Mesenchymal stem cell (in vitro differentiated cells and primary cell): ENCODE results near the gene PLXDC1.

Experiments used
- DNase-seq: peaks from one replicate; pipeline ENCODE4 v3.0.0-alpha.2; 2013
- H2AFZ ChIP-seq: one replicate; pipeline ENCODE4 v1.6.1; 2013; ENCODE audit warnings: low read depth, mild to moderate bottlenecking, control low read depth, inconsistent platforms, low read length, moderate library complexity
- H2AK5ac ChIP-seq: 2 replicates; pipeline ENCODE4 v1.6.1; 2013; ENCODE audit warnings: low read length, moderate library complexity, mild to moderate bottlenecking, inconsistent platforms; ENCODE audit not compliant: severe bottlenecking
- H2BK120ac ChIP-seq: one replicate; pipeline ENCODE4 v1.6.1; 2013; ENCODE audit warnings: low read depth, mild to moderate bottlenecking, inconsistent platforms, low read length, moderate library complexity
- H2BK12ac ChIP-seq, 2 experiments: one replicate each; pipeline ENCODE4 v1.6.1; 2013; ENCODE audit warnings: inconsistent platforms in 2 of 2, low read length in 2 of 2, mild to moderate bottlenecking in 2 of 2, moderate library complexity in 2 of 2, control low read depth in 1 of 2
- H2BK15ac ChIP-seq: one replicate; pipeline ENCODE4 v1.6.1; 2013; ENCODE audit warnings: mild to moderate bottlenecking, low read depth, inconsistent platforms; ENCODE audit not compliant: poor library complexity, severe bottlenecking
- H2BK5ac ChIP-seq: 2 replicates; pipeline ENCODE4 v1.6.1; 2013; ENCODE audit warnings: low read depth, mild to moderate bottlenecking, low read length, control low read depth, inconsistent platforms; ENCODE audit not compliant: poor library complexity, severe bottlenecking
- H3K14ac ChIP-seq, 2 experiments: one replicate each; pipeline ENCODE4 v1.6.1; 2013; ENCODE audit warnings: inconsistent platforms in 2 of 2, low read length in 2 of 2, control low read depth in 1 of 2, mild to moderate bottlenecking in 1 of 2, moderate library complexity in 1 of 2
- H3K18ac ChIP-seq, 2 experiments: one replicate each; pipeline ENCODE4 v1.6.1; 2013; ENCODE audit warnings: inconsistent platforms in 2 of 2, low read length in 2 of 2, control low read depth in 1 of 2, low read depth in 1 of 2, mild to moderate bottlenecking in 1 of 2
- H3K23ac ChIP-seq, 2 experiments: one replicate each; pipeline ENCODE4 v1.6.1; 2013; ENCODE audit warnings: inconsistent platforms in 2 of 2, low read length in 2 of 2, mild to moderate bottlenecking in 2 of 2, moderate library complexity in 2 of 2, control low read depth in 1 of 2
- H3K27ac ChIP-seq: 2 replicates; pipeline ENCODE4 v1.5.1; 2013; ENCODE audit warnings: mild to moderate bottlenecking, moderate library complexity, low read length, control low read depth, inconsistent platforms; ENCODE audit not compliant: poor library complexity, severe bottlenecking
- H3K27me3 ChIP-seq, 2 experiments: 2 replicates each; pipeline versions ENCODE4 v1.6.1 to v1.7.0; 2013; ENCODE audit warnings: low read length in 2 of 2, mild to moderate bottlenecking in 2 of 2, moderate library complexity in 2 of 2, control low read depth in 1 of 2, inconsistent platforms in 1 of 2; ENCODE audit not compliant: control insufficient read depth in 1 of 2, insufficient read depth in 1 of 2
- H3K36me3 ChIP-seq, 2 experiments: 2 replicates each; pipeline versions ENCODE4 v1.6.1 to v1.7.0; 2013; ENCODE audit warnings: low read length in 2 of 2, control low read depth in 1 of 2, inconsistent platforms in 1 of 2, low read depth in 1 of 2, mild to moderate bottlenecking in 1 of 2; ENCODE audit not compliant: insufficient read depth in 2 of 2, control insufficient read depth in 1 of 2
- H3K4ac ChIP-seq, 2 experiments: one replicate each; pipeline ENCODE4 v1.6.1; 2013; ENCODE audit warnings: inconsistent platforms in 2 of 2, low read length in 2 of 2, mild to moderate bottlenecking in 2 of 2, moderate library complexity in 2 of 2, control low read depth in 1 of 2, low read depth in 1 of 2
- H3K4me1 ChIP-seq: 2 replicates; pipeline ENCODE4 v1.6.1; 2013; ENCODE audit warnings: low read depth, low read length, control low read depth; ENCODE audit not compliant: control insufficient read depth, insufficient read depth
- H3K4me2 ChIP-seq: 2 replicates; pipeline ENCODE4 v1.6.1; 2013; ENCODE audit warnings: low read length, mild to moderate bottlenecking, inconsistent platforms; ENCODE audit not compliant: poor library complexity, severe bottlenecking
- H3K4me3 ChIP-seq, 2 experiments: 2 replicates each; pipeline versions ENCODE4 v1.5.1 to v1.7.0; 2013; ENCODE audit warnings: low read length in 2 of 2, mild to moderate bottlenecking in 2 of 2, control low read depth in 1 of 2, low read depth in 1 of 2; ENCODE audit not compliant: insufficient read depth in 1 of 2
- H3K79me1 ChIP-seq: replicated peaks from 2 replicates; pipeline ENCODE4 v1.6.1; 2013; ENCODE audit warnings: mild to moderate bottlenecking, control low read depth, low read length, inconsistent platforms; ENCODE audit not compliant: poor library complexity, severe bottlenecking
- H3K9ac ChIP-seq: 2 replicates; pipeline ENCODE4 v1.7.0; 2013; ENCODE audit warnings: mild to moderate bottlenecking, low read length, moderate library complexity
- H3K9me3 ChIP-seq: 2 replicates; pipeline ENCODE4 v1.7.0; 2013; ENCODE audit warnings: mild to moderate bottlenecking, low read length; ENCODE audit not compliant: control insufficient read depth
- H4K8ac ChIP-seq: one replicate; pipeline ENCODE4 v1.6.1; 2013; ENCODE audit warnings: inconsistent platforms, mild to moderate bottlenecking, low read length, moderate library complexity
- H4K91ac ChIP-seq: one replicate; pipeline ENCODE4 v1.6.1; 2013; ENCODE audit warnings: mild to moderate bottlenecking, low read length, inconsistent platforms
- WGBS: methylation state at CpG from one replicate; pipeline ENCODE4 v1.1.7; 2013; ENCODE audit warnings: mixed read lengths; 5-methylcytosine and 5-hydroxymethylcytosine counted together

The PLXDC1 gene

GRCh38 chr17:39134878-39135277 is 16.6 kb downstream of the PLXDC1 start:
- Histone ChIP-seq H3K14ac (no peak overlapping the region), H3K4me1 (peaks cover 19% of the 10 kb centered on the region), H2BK15ac (no peak overlapping the region), H3K9ac (peak overlapping the region; percentile 64), H4K8ac (peak overlapping the region; percentile 13), H2AFZ (no peak overlapping the region), H3K27ac (no peak overlapping the region), H3K27me3 (no peaks in the 10 kb centered on the region), H3K79me1 (no peaks in the 10 kb centered on the region), H3K23ac (no peak overlapping the region), H3K9me3 (no peaks in the 10 kb centered on the region), H3K18ac (no peak overlapping the region), H3K4me3 (no peak overlapping the region), H3K4me2 (no peak overlapping the region), H4K91ac (no peak overlapping the region), H2BK12ac (no peak overlapping the region), H3K4ac (no peak overlapping the region), H2BK120ac (no peak overlapping the region), H2AK5ac (no peak overlapping the region), H3K36me3 (peaks cover 2 to 3% of the 10 kb centered on the region in 2 experiments), H2BK5ac (no peak overlapping the region)
- WGBS, result 91% methylated on average over 6 of the region's 6 CpGs
- no peak for DNase-seq

GRCh38 chr17:39132192-39132610 is 19.2 kb downstream of the PLXDC1 start:
- Histone ChIP-seq H3K36me3 (peaks cover 0 to 2% of the 10 kb centered on the region in 2 experiments), H3K27ac (no peak overlapping the region)
- WGBS, result 64% methylated on average over 7 of the region's 7 CpGs

GRCh38 chr17:39131616-39132015 is 19.8 kb downstream of the PLXDC1 start:
- no peaks in the 10 kb centered on the region for H3K9me3 ChIP-seq
- no peak overlapping the region for H2BK120ac ChIP-seq
- H2BK5ac ChIP-seq, result no peak overlapping the region
- peak overlapping the region in 1 of 2 experiments; percentile 72 for H3K18ac ChIP-seq
- H2BK12ac ChIP-seq, result peak overlapping the region; percentile 14 to 54
- no peak overlapping the region for H2AFZ ChIP-seq
- no peak overlapping the region for H3K4ac ChIP-seq
- H3K23ac ChIP-seq, result no peak overlapping the region
- no peak for DNase-seq
- peaks cover under 1 to 2% of the 10 kb centered on the region in 2 experiments for H3K36me3 ChIP-seq
- no peak overlapping the region for H3K14ac ChIP-seq
- no peak overlapping the region for H4K91ac ChIP-seq
- peak overlapping the region; percentile 45 for H4K8ac ChIP-seq
- no peak overlapping the region for H3K4me2 ChIP-seq
- H2BK15ac ChIP-seq, result no peak overlapping the region
- no peaks in the 10 kb centered on the region for H3K27me3 ChIP-seq
- H2AK5ac ChIP-seq, result no peak overlapping the region
- no peak overlapping the region for H3K4me3 ChIP-seq
- no peak overlapping the region for H3K27ac ChIP-seq
- H3K9ac ChIP-seq, result peak overlapping the region; percentile 66
- WGBS, result 83% methylated on average over 6 of the region's 6 CpGs
- H3K4me1 ChIP-seq, result peaks cover 4% of the 10 kb centered on the region
- H3K79me1 ChIP-seq, result no peaks in the 10 kb centered on the region

More at GRCh38 chr17:39132192-39132610, 19.2 kb downstream of the PLXDC1 start:
- Histone ChIP-seq H3K27me3 (no peaks in the 10 kb centered on the region), H2BK120ac (no peak overlapping the region), H3K9me3 (no peaks in the 10 kb centered on the region), H2BK5ac (no peak overlapping the region), H2BK15ac (no peak overlapping the region), H3K14ac (peak overlapping the region in 1 of 2 experiments; percentile 18), H2AFZ (no peak overlapping the region), H3K23ac (no peak overlapping the region), H3K4ac (peak overlapping the region in 1 of 2 experiments; percentile 1), H2AK5ac (no peak overlapping the region), H3K79me1 (no peaks in the 10 kb centered on the region), H4K8ac (peak overlapping the region; percentile 66), H2BK12ac (peak overlapping the region in 1 of 2 experiments; percentile 80), H3K4me3 (peak overlapping the region in 1 of 2 experiments; percentile 2), H3K9ac (peak overlapping the region; percentile 66), H3K4me1 (peaks cover 4% of the 10 kb centered on the region), H3K18ac (peak overlapping the region in 1 of 2 experiments; percentile 69), H4K91ac (peak overlapping the region; percentile 30), H3K4me2 (no peak overlapping the region)
- DNase-seq, result peak; percentile 73

- no peak overlapping the region for H2BK5ac ChIP-seq
- no peak overlapping the region for H3K4ac ChIP-seq
- H3K14ac ChIP-seq, result no peak overlapping the region
- WGBS, result 80% methylated on average over 2 of the region's 3 CpGs
- no peaks in the 10 kb centered on the region for H3K9me3 ChIP-seq
- H4K8ac ChIP-seq, result no peak overlapping the region
- H3K4me1 ChIP-seq, result peaks cover 4% of the 10 kb centered on the region
- H3K18ac ChIP-seq, result no peak overlapping the region
- H2BK120ac ChIP-seq, result no peak overlapping the region
- H3K36me3 ChIP-seq, result peaks cover 2 to 3% of the 10 kb centered on the region in 2 experiments
- no peak overlapping the region for H3K4me2 ChIP-seq
- H3K27me3 ChIP-seq, result no peaks in the 10 kb centered on the region
- H3K4me3 ChIP-seq, result no peak overlapping the region
- no peak for DNase-seq
- H2AFZ ChIP-seq, result no peak overlapping the region
- H2BK12ac ChIP-seq, result no peak overlapping the region
- H3K23ac ChIP-seq, result no peak overlapping the region
- no peak overlapping the region for H3K9ac ChIP-seq
- no peak overlapping the region for H2BK15ac ChIP-seq
- no peak overlapping the region for H2AK5ac ChIP-seq
- H3K79me1 ChIP-seq, result no peaks in the 10 kb centered on the region
- H3K27ac ChIP-seq, result no peak overlapping the region
- no peak overlapping the region for H4K91ac ChIP-seq
These were observed 21.2 kb downstream of the PLXDC1 start for GRCh38 chr17:39130205-39130604.
